Measurements from ENCODE around the gene MGLL. TPM values are rescaled to one million over a fixed set of nuclear protein-coding genes. Genes with fewer than 3 reads are reported as not detected.
A peak's percentile ranks its signal among the peaks of the same experiment; 100 is the strongest.

MGLL gene
- total RNA-seq, 1 donor from 2014 or later, result 11.3 TPM

DNA sequence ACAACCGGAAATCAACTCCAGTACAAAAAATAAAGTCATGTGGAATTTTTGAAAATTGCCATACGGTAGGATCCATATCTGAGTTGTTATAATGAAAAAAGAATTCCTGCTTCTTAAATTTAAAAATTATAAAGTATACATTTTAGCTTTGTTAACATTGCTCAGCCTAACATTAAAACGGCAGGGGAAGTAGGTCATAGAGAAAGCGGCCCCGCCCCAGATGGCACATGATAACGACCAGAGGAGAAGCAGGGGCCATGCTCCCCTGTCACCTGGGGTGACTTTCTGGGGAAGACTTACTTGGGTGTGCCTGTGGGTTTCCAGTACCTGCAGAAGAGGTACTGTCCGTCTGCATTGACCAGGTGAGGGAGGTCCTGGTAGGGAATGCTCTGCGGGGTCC is 921 bp downstream of the MGLL start:
- Mint-ChIP-seq H3K4me3 (peak overlapping the region; percentile 93), H3K9me3 (no peaks in the 10 kb centered on the region), H3K27me3 (ENCODE audit: low read depth) (peaks cover 58% of the 10 kb centered on the region), H3K36me3 (ENCODE audit: low read depth) (no peaks in the 10 kb centered on the region), H3K4me1 (peaks cover 49% of the 10 kb centered on the region), H3K27ac (ENCODE audit: unreplicated experiment) (no peak overlapping the region)
- TF ChIP-seq, protein P1, sequence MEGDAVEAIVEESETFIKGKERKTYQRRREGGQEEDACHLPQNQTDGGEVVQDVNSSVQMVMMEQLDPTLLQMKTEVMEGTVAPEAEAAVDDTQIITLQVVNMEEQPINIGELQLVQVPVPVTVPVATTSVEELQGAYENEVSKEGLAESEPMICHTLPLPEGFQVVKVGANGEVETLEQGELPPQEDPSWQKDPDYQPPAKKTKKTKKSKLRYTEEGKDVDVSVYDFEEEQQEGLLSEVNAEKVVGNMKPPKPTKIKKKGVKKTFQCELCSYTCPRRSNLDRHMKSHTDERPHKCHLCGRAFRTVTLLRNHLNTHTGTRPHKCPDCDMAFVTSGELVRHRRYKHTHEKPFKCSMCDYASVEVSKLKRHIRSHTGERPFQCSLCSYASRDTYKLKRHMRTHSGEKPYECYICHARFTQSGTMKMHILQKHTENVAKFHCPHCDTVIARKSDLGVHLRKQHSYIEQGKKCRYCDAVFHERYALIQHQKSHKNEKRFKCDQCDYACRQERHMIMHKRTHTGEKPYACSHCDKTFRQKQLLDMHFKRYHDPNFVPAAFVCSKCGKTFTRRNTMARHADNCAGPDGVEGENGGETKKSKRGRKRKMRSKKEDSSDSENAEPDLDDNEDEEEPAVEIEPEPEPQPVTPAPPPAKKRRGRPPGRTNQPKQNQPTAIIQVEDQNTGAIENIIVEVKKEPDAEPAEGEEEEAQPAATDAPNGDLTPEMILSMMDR (conservative IDR thresholded peaks at IDR 0.05), result no peak
- DNase-seq (ENCODE audit: low read depth, low spot score), result no peak

DNA sequence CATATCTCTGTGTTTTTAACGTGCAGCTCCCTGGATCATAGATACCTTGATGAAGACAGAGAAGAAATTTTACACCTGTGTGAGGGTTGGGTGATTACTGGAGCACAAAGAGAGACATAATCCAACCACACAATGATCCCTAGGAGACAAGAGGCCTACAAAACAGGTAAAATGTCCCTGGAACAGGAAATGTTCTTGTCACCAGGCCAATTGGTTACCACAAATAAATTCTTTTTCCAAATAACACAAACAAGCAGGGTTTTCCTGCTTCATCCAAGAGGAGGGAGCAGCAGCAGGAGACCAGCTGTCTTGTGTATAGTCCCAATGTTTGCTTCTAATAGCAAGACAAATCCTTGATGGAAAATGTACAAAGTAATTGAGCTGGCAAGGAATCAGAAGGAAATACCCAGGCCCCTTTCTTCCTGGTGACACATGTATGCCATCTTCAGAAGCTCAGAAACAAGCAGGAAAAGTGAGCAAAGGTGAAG is 1.4 kb downstream of the MGLL start:
- H3K4me3 Mint-ChIP-seq, result peak overlapping the region; percentile 69
- TF ChIP-seq, protein P1 (conservative IDR thresholded peaks at IDR 0.05), result no peak
- DNase-seq (ENCODE audit: low read depth, low spot score), result no peak
- no peaks in the 10 kb centered on the region for H3K36me3 Mint-ChIP-seq (ENCODE audit: low read depth)
- no peaks in the 10 kb centered on the region for H3K9me3 Mint-ChIP-seq
- no peak overlapping the region for H3K27ac Mint-ChIP-seq (ENCODE audit: unreplicated experiment)
- peaks cover 55% of the 10 kb centered on the region for H3K27me3 Mint-ChIP-seq (ENCODE audit: low read depth)
- peaks cover 55% of the 10 kb centered on the region for H3K4me1 Mint-ChIP-seq

DNA sequence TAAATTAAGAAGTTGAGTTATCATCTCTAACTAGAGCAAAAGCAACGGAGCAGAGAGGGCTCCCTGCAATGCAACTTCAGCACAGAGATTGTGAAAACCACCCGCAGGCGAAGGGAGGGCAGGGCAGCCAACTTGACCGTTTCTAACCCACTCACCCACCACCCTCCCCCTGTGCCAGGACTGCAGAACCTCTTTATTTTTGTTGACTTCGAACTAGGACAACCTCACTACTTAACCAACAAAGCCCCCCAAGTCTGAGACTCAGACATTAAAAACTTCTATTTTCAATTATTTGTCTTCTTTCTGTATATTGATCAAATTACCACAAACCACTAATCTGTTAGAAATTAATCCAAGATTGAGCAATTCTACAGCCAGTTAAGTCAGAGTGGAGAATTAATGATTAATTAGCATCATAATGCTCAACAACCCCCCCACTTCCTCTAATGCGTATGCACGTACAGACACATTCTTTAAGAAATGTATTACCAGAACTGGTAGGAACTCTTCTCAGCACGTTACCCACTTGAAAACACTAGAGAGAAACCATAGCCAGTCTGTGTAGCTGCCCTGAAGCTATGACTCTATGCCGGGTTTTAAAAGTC is 2.0 kb downstream of the MGLL start:
- Mint-ChIP-seq H3K36me3 (ENCODE audit: low read depth) (no peaks in the 10 kb centered on the region), H3K4me3 (peak overlapping the region; percentile 69), H3K4me1 (peaks cover 60% of the 10 kb centered on the region), H3K9me3 (no peaks in the 10 kb centered on the region), H3K27me3 (ENCODE audit: low read depth) (peaks cover 49% of the 10 kb centered on the region), H3K27ac (ENCODE audit: unreplicated experiment) (peak overlapping the region; percentile 53)
- no peak for DNase-seq (ENCODE audit: low read depth, low spot score)
- TF ChIP-seq, protein P1 (conservative IDR thresholded peaks at IDR 0.05), result peak; percentile 29

DNA sequence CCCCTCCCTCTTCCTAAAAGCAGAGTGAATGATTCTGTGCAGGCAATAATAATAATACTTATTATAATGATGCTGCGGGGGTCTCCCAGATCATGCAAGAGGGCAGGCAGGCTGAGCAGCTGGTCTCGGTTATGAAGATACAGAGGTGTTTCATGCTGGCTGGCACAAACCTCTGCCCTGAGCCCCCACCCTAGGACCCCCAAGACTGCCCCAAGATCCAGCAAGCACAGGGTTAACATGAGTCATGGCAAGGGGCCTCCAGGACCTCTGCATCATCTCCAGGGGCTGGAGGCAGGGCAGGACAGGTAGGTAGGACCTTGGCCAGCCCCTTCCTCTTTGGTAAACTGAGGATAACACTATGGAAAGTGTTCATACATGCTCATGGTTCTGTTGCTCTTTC is 2.7 kb downstream of the MGLL start:
- Mint-ChIP-seq H3K9me3 (no peaks in the 10 kb centered on the region), H3K36me3 (ENCODE audit: low read depth) (no peaks in the 10 kb centered on the region), H3K4me3 (peak overlapping the region; percentile 69), H3K4me1 (peaks cover 67% of the 10 kb centered on the region), H3K27ac (ENCODE audit: unreplicated experiment) (peak overlapping the region; percentile 53), H3K27me3 (ENCODE audit: low read depth) (peaks cover 45% of the 10 kb centered on the region)
- DNase-seq (ENCODE audit: low read depth, low spot score), result no peak
- TF ChIP-seq, protein P1 (conservative IDR thresholded peaks at IDR 0.05), result no peak

DNA sequence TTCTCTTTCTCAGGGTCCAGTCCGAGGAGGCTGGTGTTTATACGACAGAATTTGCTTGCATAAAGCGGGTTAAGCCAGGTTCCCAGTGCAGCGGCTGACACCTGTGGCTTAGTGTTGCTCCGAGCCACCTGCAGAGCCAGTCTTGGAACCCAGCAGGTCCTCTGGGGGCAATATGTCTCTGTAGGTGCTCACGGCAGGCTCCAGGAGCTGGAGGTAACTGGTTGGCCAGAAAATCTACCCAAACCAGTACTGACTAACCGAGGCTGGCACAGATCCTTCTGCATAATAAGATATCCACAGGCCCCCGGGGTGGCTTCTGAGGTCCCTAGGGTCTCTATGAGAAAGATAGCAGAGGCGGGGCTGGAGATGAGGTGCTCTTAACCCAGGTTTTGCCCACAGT is 3.2 kb downstream of the MGLL start:
- TF ChIP-seq, protein P1 (conservative IDR thresholded peaks at IDR 0.05), result no peak
- DNase-seq (ENCODE audit: low read depth, low spot score), result no peak
- Mint-ChIP-seq H3K36me3 (ENCODE audit: low read depth) (peaks cover under 1% of the 10 kb centered on the region), H3K27me3 (ENCODE audit: low read depth) (peaks cover 39% of the 10 kb centered on the region), H3K9me3 (no peaks in the 10 kb centered on the region), H3K27ac (ENCODE audit: unreplicated experiment) (no peak overlapping the region), H3K4me1 (peaks cover 69% of the 10 kb centered on the region), H3K4me3 (no peak overlapping the region)
